Body of pancreas (tissue), 4 donors: ENCODE measurements around the gene SRSF9.

Source experiments
- POLR2A ChIP-seq, 3 donors: fragments of 450-650 bp; IDR thresholded peaks; one replicate each; pipeline ENCODE4 v1.6.1; 2016; ENCODE audit warnings: antibody characterized with exemption in 3 of 3, mild to moderate bottlenecking in 2 of 3
- TF ChIP-seq, protein P1 (sequence below), 7 experiments: fragments of 450-650 bp in 4 of 7; fragments of 200-600 bp in 3 of 7; sonication (generic) in 3 of 7; IDR thresholded peaks; one replicate each; pipeline ENCODE4 v1.5.1; 2016 to 2019; ENCODE audit warnings: antibody characterized with exemption in 7 of 7

DNA sequence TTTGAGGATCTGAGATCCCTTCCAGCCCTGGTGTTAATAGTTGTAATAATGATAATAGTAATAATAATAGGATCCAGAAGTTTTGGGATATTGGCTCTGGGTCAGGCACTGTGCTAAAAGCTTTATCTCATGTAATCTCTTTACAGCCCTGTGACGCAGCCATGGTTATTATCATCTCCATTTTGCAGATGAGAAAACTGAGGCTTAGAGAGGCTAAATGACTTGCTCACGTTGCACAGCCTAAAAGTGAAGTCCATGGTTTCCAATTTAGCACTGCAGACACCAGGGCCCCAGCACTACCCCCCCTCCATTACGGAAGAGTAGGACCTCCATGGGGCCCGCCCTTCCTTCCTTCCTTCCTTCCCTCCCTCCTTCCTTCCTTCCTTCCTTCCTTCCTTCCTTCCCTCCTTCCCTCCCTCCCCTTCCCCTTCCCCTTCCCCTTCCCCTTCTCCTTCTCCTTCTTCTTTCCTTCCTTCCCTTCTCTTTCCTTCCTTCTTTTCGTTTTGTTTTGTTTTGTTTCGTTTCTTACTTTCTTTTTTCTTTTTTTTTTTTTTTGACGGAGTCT is 46.6 kb downstream of the SRSF9 start:
- TF ChIP-seq, protein P1, sequence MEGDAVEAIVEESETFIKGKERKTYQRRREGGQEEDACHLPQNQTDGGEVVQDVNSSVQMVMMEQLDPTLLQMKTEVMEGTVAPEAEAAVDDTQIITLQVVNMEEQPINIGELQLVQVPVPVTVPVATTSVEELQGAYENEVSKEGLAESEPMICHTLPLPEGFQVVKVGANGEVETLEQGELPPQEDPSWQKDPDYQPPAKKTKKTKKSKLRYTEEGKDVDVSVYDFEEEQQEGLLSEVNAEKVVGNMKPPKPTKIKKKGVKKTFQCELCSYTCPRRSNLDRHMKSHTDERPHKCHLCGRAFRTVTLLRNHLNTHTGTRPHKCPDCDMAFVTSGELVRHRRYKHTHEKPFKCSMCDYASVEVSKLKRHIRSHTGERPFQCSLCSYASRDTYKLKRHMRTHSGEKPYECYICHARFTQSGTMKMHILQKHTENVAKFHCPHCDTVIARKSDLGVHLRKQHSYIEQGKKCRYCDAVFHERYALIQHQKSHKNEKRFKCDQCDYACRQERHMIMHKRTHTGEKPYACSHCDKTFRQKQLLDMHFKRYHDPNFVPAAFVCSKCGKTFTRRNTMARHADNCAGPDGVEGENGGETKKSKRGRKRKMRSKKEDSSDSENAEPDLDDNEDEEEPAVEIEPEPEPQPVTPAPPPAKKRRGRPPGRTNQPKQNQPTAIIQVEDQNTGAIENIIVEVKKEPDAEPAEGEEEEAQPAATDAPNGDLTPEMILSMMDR (IDR thresholded peaks at IDR 0.05) = no peak
- TF ChIP-seq POLR2A (IDR thresholded peaks at IDR 0.05) = no peak
